CD4-positive, alpha-beta T cell treated with Interleukin-4 for 1 hour (primary cell): ENCODE results near the gene POLQ.
"Not testable (repeated sequence)": the region's sequence is repeated elsewhere in the genome, so short reads cannot be mapped to it uniquely, and the experiment has no call there.

Source experiments
- DNase-seq, 2 donors: peaks; one replicate each; pipeline ENCODE4 v3.0.0-alpha.2; 2020 to 2022

Gene POLQ

DNA sequence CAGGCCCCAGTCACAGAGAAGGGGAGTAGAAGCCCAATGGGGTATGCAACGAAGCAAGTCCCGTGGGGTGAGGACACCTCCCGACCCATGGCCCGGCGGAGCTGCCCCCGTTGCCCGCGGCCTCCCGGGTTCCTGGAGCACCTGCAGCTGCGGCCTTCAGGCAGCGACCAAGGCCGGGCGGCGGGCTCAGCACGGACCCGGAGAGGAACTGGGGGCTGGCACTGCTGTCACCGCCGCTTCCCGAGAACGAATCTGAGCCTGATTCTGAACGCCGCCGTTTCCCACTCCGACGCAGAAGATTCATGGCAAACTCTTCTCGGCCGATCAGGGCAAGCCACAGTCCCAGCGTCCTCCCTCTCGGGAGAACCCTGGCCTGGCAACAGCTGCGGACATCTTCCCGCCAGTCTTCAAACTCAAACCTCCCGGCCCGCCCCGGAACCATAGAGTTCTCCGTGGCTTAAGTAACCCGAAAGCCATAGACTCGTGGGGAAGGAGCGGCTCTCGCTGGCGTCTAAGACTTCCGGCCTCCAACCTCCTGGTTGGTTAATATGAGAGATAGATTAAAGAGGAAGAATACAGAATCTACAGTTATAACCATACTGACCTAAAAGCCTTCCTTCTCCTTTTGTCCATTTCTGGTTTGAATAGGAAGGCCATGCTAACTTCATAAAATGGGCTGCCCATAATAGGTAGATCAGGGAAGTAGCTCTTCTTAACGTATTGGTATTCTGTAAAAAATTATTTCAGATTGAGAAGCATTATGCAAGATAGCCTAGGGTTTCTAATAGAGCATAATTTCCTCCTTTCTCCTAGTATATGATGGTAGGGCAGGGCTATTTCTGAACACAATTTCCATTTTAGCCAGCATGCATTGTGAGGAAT is at the start of gene POLQ:
POLQ (minus strand) TSS at position 415 of the 882 bp plus-strand sequence; CDS start at position 304, 111 bp downstream.
- peak; percentile 91 to 92 for DNase-seq

DNA sequence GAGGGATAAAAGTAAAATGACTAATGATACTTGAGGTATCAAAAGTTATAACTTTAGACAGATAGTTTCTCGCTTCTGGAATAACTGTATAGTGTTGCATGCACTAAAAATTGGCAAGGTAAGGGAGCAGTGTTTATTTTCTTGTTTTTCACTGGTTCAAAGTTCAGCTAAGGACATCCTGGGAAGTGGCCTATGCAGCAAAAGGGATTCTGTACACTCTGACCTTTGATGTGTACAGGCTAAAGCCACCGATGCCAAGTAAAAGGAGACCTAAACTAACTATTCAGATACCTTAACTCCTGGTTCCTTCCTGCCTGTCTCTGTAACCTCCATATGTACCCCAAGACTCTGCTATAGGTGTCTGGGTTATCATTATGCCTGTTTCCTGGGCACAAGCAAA is 49.1 kb upstream of the POLQ start:
- DNase-seq = no peak

DNA sequence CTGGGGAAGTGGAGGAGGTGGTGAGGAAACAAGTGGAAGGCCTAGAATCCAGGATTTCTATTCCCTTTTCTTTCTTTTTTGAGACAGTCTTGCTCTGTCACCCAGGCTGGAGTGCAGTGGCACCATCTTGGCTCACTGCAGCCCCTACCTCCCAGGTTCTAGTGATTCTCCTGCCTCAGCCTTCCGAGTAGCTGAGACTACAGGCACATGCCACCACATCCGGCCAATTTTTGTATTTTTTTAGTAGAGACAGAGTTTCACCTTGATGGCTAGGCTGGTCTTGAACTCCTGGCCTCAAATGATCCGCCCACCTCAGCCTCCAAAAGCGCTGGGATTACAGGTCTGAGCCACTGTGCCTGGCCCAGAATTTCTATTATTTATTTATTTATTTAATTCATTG is 48.0 kb upstream of the POLQ start:
- DNase-seq = not testable (repeated sequence)

DNA sequence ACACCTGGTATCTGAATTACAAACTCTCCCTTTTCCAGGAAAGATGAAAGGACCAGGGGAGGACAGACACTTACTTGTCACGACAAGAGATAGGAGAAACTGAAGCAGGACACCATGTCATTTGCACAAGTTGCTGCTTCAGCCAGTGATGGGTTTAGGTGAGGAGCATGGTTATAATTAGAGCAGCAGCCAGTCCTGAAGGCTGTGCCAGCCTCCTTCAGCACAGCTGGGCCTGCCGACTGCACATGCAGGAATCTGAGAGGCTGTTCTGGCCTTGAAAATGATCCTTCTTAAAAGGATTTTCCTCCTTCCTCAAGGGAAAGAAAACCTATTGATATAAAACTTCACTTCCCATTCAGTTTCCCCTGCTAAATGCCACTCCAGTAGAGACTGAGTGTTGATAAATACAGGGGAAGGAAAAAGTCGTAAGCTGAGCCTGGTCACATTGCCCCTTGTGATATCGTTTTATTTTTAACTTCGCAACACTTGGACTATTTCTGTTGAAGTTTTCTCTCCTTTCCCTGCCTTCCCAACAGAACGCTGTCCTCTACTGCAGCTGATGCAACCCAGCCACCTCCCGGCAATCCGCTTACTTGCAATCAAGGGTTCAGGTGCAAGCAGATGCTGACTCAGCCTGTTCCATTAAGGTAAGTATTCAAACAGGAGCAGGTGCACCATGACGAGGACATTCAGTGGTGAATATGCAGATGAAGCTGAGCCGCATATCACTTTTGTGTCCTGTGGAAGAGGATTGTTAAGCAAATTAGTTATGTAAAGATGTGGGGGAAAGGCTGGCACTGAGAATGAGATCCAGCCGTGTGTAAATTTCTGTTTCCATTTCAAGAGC is 47.3 kb upstream of the POLQ start, which contains the start of gene FBXO40:
FBXO40 (plus strand) TSS at position 524 of the 847 bp plus-strand sequence. CDS start 27,197 bp downstream, outside the sequence.
- no peak for DNase-seq

GRCh38 chr3:121584418-121584817 is 38.6 kb upstream of the POLQ start:
- DNase-seq = no peak

- DNase-seq = no peak
These were observed 35.9 kb upstream of the POLQ start for GRCh38 chr3:121581691-121582090.

- DNase-seq = no peak
These were observed 28.7 kb upstream of the POLQ start for GRCh38 chr3:121574449-121574848.

DNA sequence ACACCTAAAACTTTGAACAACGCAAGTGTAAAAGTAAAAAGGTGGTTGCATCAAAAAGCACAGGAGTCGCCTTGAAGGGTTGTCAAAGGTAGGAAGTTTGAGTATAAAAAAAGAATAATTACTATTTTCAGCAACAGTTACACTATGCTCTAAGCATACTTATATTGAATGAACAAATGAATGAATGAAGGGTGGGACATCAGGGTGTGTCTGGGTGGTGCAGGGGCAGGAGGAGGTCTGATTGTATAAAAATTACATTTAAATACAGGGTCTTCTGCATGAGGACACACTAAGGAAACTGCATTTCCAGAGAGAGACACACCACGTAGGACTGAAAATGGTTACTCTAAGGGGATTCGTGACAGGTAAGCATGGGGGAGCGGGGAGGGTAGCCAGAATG is 21.9 kb upstream of the POLQ start, which contains the start of gene ARGFX:
ARGFX (plus strand) TSS at position 301 of the 400 bp plus-strand sequence. CDS start 2,765 bp downstream, outside the sequence.
- no peak for DNase-seq

GRCh38 chr3:121566773-121567172 is 21.0 kb upstream of the POLQ start:
- DNase-seq = no peak

DNA sequence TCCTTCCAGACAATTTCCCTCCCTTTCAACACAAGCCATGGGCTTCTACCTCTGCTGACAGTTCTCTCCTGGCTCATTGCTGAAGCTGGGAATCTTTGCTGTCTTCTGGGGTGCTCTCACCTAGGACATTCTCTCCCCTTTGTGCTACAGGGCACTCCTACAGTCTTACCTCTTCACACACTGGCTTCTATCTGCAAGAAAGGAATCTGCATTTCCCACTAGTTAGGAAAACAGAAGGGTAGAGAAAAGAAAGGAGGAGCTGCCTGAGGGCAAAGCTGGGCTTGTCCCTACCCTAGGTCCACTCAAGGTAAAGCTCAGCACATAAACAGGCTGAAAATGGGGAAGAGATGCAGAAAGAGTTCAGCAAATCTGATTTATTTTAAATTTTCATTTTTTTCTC is 16.4 kb upstream of the POLQ start:
- no peak for DNase-seq

DNA sequence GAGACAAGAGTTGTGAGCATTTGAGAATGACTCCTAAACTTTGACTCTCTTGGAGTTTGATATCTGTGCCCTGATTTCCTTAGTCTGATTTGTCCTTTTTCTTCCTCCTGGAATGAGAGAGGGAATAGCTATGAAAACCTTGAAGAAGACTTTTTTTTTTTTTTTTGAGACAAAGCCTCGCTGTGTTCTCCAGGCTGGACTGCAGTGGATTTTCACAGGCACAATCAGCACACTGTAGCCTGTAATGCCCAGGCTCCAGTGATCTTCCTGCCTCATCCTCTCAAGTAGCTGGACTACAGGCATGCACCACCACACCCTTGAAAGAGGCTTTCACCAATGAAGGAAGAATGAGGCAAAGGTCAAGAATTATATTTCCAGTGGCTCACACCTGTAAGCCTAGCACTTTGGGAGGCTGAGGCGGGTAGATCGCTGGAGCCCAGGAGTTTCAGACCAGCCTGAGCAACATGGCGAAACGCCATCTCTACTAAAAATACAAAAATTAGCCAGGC is 11.7 kb upstream of the POLQ start:
- DNase-seq = no peak

- no peak for DNase-seq
These were observed 7.0 kb upstream of the POLQ start for GRCh38 chr3:121552797-121553196.

DNA sequence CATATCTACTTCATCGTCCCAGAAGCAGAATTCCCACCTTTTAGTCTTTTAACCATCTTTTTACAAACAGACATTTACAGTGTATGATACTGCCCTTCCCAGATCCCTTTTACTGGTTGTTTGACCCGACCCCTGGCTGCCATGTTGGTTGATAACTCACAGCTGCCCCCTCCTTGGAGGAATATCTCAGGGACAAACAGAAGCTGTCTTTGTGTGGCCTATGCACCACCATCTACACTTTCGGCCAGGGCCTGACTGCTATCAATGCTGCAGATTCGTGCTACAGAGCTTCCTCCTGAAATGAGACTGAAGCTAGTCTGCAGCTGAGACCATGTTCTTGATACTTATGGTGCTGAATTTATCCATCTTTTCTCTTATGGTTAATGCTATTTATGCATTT is 6.6 kb upstream of the POLQ start:
- DNase-seq = no peak

DNA sequence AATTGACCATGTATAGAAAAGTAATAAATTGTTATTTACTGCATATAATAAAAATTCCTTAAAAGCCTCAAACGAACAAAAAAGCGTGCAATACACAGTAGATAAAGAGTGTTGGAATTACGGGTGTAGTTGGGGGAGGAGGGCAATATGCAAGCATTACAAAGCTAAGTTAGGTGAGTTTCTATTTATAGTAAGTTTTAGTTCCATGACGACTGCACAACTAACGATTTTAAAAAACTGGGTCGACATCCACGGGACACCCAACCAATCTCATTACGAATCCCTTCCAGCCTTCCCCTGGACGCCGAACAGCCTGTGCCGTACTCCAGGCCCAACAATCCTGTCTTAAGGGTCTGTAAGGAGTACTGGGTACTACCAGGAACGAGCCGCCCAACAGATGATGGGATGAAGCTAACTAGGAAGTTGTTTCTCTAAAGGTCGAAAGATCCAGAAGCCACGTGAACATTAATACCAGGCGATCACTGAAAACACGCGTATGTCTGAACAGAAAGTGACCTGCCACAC is 677 bp downstream of the POLQ start:
- no peak for DNase-seq

- DNase-seq = no peak
These were observed 2.9 kb downstream of the POLQ start for GRCh38 chr3:121542924-121543323.

DNA sequence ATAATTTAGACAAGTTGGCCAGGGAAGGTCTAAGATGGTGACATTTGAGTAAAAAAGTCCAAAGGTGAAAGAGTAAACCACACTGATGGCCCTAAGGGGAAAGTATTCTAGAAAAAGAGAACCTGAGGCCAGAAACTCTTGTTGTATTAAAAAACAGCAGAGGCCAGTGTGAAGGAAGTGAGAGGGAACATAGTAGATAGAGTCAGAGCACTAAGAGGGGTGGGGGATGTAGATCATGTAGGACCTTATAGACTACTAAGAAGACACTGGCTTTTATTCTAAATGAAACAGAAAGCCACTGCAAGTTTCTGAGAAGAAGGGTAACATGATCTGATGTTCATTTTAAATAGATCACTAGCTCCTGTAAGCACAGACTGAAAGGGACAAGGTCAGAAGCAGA is 14.5 kb downstream of the POLQ start:
- DNase-seq = no peak

DNA sequence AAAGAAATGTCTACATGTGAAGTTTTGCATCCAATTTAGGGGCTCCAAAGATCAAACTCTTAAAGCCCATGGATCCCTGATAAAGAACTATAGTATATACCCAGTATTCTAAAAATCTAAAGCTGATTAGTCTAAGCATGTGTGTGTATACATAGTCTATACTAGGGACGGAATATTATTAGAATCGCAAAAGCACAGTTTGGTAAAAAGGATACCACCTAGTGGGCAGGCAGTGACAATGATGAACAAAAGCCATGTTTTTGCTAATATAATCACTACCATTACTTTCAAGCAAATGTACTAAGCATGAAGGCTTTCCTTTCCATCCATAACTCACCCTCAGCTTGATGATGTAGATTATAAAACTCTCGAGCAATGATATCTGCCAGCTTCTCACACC is 16.5 kb downstream of the POLQ start:
- no peak for DNase-seq

- DNase-seq = no peak
These were observed 25.3 kb downstream of the POLQ start for GRCh38 chr3:121520510-121520909.

- DNase-seq = no peak
These were observed 27.7 kb downstream of the POLQ start for GRCh38 chr3:121517953-121518655.

DNA sequence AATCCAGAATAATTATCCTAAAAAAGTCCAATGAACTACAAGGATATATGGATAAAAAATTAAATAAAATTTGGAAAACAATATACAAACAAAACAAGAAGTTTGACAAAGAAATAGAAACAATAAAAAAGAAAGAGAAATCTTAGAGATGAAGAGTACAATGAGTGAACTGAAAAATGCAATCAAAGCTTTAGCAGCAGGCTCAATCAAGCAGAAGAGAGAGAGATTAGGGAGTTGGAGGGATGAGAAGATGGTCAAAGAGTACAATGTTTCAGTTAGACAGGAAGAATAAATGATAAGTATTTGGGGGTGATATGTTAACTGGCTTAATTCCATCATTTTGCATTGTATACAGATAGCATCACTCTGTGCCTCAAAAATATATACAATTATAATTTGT is 29.9 kb downstream of the POLQ start:
- DNase-seq = no peak

- DNase-seq = no peak
These were observed 30.5 kb downstream of the POLQ start for GRCh38 chr3:121515313-121515712.

DNA sequence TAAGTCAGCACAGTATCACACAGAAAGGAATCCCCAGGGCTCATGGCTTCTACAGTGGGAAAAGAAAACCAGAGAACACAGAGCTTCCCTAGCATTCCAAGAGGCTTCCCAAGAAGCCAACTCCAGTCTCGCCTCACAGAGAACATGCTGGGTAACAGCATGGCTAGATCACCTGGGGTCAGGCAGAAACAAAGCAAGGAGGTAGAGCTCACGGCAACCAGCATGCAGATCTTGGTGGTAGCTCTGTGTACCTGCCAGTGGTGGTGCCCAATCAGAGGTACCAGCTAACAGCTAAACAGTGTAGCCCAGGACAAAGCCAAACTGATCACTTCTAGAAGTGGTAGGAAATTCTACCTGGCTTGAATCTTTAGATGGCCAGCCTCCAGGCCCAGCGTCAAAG is 31.3 kb downstream of the POLQ start:
- DNase-seq = no peak

- DNase-seq = no peak
These were observed 37.4 kb downstream of the POLQ start for GRCh38 chr3:121508389-121508788.
